GM19099 (cell line): ENCODE results near the gene CYSRT1.

Source experiments
- POLR2A ChIP-seq: IDR thresholded peaks from 3 replicates; pipeline ENCODE4 v1.6.1; 2011; ENCODE audit warnings: low read depth; ENCODE audit not compliant: insufficient read length; ENCODE audit errors: extremely low read depth

Gene CYSRT1

GRCh38 chr9:137269231-137269772 lies 44.3 kb downstream of the CYSRT1 start:
- TF ChIP-seq POLR2A, result peak; percentile 42

DNA sequence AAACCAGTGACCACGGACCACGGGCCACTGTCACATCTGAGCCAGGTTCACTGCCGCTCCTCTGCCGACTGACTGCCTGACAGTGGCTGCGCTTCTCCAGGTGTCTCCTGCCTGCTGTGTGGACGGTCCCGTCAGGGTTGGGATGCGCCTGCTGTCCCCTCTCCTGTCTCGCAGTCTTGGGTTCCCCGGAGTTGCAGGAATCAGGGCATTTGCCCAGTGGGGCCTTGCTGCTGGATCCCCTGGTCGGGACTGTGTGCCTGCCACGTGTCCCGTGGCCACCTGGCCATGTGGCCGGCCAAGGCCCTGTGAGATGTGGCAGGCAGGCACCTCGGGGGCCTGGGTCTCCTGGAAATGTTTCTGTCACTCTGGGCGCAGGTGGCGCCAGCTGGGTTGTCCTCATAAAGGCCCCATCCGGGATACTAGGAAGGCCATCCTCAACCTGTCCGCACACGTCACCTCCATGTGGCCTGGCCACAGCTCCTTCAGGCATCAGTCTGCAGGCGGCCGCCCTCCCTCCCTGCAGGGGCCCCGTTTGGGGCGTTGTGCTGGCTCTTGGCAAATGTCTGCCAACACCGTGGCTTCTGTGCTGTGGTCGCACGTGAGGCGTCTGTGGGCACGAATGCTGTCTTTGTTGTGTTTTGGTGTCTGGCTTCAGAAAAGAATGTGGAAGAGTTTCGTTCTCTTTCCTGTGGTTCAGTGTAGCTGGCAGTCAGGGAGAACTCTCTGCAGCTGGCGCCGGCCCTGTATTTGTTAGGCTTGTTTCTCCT lies 46.1 kb downstream of the CYSRT1 start:
- TF ChIP-seq POLR2A, result no peak

DNA sequence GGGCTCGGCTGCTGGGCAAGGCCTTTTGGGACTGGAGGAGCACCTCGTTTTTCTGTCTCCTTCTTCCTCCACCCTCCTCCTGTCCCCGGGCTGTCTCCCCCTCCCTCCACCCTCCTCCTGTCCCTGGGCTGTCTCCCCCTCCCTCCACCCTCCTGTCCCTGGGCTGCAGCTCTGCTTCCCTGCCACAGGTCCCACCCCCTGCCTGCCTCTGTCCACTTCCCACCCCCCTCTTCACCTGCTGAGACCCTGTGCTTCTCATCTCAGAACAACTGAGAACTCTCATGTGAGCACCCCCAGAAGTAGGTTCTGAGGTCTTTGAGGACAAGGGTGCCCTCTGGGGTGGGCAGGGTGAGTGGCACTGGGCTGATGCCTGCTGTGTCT lies 46.7 kb downstream of the CYSRT1 start:
- no peak for TF ChIP-seq POLR2A

GRCh38 chr9:137272241-137273094 lies 47.5 kb downstream of the CYSRT1 start:
- no peak for TF ChIP-seq POLR2A

DNA sequence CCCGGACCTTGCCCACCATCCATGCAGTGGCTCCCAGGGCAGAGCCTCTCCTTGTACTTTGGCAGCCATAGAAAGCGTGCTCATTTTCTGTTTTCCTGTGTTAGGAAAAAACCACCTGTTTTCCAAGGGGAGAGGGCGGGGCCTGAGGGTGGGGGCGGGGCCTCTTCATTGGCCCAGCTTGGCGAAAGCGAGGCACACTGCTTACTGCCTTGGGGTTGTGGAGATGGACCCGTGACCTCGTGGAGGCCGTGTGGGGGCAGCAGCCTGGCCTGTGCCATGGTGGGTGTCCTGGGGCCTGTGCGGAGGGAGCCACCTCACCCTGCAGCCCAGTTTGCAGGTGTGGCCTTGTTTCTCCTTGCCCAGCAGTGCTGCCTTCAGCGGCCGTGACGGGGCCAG lies 48.1 kb downstream of the CYSRT1 start:
- no peak for TF ChIP-seq POLR2A

DNA sequence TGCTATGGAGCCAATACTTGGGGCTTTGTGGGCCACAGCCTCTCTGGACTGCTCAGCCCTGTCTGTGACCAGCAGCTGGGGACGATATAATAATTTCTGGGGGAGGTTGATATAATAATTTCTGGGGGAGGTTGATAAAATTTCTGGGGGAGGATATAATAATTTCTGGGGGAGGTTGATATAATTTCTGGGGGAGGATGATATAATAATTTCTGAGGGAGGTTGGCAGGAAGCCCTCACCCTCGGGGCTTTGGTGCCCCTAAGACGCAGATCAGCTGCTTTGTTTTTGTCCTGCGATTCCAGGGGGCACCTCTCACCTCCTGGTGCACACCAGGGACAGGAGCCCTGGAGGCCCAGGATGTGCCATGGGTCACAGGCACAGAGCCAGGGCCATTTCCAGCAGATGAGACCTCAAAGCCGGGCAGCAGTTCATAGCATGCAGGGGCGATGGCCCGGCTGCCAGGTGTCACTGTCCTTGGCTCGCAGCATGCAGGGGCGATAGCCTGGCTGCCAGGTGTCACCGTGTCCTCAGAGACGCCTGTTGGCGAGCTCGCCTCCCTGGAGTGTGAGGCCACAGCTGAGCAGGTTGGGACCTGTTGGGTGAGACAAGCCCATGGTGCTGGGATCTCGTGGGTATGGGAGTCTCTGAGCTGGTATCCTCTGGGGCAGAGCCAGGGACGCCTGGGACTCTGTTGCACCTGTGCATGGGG lies 48.8 kb downstream of the CYSRT1 start:
- no peak for TF ChIP-seq POLR2A

DNA sequence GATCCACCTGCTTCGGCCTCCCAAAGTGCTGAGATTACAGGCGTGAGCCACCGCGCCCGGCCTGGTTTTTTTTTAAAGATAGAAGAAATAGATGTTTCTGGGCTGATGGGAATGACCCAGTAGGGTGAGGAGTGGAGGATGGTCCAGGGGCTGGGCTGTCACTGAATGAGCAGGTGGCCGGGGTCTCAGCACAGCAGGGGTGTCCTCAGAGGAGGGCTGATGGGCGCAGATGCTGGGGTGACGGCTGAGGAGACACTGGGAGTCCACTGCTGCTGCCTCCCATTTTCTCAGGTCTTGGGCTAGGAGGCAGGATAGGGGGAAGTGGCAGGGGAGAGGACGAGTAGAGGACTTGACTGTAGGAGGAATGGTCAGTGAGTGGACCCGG lies 50.2 kb downstream of the CYSRT1 start:
- no peak for TF ChIP-seq POLR2A
